Measurements from ENCODE around the gene KCNC3. TPM values are rescaled to one million over a fixed set of nuclear protein-coding genes. Genes with fewer than 3 reads are reported as not detected.

KCNC3 gene
- total RNA-seq, 1 experiment from 2014 or later = 24.6 TPM

DNA sequence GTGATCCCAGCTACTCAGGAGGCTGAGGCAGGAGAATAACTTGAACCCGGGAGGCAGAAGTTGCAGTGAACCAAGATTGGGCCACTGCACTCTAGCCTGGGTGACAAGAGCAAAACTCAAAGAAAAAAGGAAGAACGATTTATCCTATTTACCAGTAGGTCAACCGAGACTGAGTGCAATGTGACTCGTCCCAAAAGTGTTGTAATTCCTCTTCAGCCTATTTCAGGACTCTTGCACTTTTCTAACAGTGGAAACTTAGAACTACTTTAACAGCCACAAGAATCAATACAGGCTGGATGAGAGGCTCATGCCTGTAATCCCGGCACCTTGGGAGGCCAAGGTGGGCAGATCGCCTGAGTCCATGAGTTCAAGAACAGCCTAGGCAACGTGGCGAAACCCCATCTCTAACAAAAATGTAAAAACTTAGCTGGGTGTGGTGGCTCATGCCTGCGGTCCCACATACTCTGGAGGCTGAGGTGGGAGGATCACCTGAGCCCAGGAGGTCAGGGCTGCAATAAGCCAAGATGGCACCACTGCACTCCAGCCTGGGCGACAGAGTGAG lies 42.8 kb upstream of the KCNC3 start:
- Mint-ChIP-seq H3K27ac (ENCODE audit: unreplicated experiment) (no peak overlapping the region), H3K4me3 (ENCODE audit: unreplicated experiment) (no peak overlapping the region), H3K4me1 (ENCODE audit: low read depth, unreplicated experiment) (peaks cover 9% of the 10 kb centered on the region), H3K27me3 (ENCODE audit: insufficient read depth, unreplicated experiment) (no peaks in the 10 kb centered on the region), H3K9me3 (ENCODE audit: unreplicated experiment) (no peaks in the 10 kb centered on the region), H3K36me3 (ENCODE audit: insufficient read depth, unreplicated experiment) (peaks cover 15% of the 10 kb centered on the region)
- no peaks in the 10 kb centered on the region for H3K9me3 ChIP-seq
- H3K4me1 ChIP-seq = no peaks in the 10 kb centered on the region
- H3K4me3 ChIP-seq (ENCODE audit: low read depth, low read length) = no peak overlapping the region
- TF ChIP-seq, protein P1, sequence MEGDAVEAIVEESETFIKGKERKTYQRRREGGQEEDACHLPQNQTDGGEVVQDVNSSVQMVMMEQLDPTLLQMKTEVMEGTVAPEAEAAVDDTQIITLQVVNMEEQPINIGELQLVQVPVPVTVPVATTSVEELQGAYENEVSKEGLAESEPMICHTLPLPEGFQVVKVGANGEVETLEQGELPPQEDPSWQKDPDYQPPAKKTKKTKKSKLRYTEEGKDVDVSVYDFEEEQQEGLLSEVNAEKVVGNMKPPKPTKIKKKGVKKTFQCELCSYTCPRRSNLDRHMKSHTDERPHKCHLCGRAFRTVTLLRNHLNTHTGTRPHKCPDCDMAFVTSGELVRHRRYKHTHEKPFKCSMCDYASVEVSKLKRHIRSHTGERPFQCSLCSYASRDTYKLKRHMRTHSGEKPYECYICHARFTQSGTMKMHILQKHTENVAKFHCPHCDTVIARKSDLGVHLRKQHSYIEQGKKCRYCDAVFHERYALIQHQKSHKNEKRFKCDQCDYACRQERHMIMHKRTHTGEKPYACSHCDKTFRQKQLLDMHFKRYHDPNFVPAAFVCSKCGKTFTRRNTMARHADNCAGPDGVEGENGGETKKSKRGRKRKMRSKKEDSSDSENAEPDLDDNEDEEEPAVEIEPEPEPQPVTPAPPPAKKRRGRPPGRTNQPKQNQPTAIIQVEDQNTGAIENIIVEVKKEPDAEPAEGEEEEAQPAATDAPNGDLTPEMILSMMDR (IDR thresholded peaks at IDR 0.05; ENCODE audit: insufficient read depth in 1 of 2, low read depth in 1 of 2, low read length in 1 of 2, severe bottlenecking in 1 of 2, unreplicated experiment in 1 of 2) = no peak
- intact Hi-C loops (cut with micrococcal nuclease; ENCODE audit: unreplicated experiment) = no loop called here
- CTCF ChIA-PET = no interaction called here
- no peaks in the 10 kb centered on the region for H3K36me3 ChIP-seq (ENCODE audit: control insufficient read depth, insufficient read depth, low read length)
- BruUV-seq (replicated peaks) = no TSS peak
- POLR2A ChIA-PET = no interaction called here
- no peak for DNase-seq
- H3K27me3 ChIP-seq (replicated peaks; ENCODE audit: control insufficient read depth, insufficient read depth, low read length) = no peaks in the 10 kb centered on the region

DNA sequence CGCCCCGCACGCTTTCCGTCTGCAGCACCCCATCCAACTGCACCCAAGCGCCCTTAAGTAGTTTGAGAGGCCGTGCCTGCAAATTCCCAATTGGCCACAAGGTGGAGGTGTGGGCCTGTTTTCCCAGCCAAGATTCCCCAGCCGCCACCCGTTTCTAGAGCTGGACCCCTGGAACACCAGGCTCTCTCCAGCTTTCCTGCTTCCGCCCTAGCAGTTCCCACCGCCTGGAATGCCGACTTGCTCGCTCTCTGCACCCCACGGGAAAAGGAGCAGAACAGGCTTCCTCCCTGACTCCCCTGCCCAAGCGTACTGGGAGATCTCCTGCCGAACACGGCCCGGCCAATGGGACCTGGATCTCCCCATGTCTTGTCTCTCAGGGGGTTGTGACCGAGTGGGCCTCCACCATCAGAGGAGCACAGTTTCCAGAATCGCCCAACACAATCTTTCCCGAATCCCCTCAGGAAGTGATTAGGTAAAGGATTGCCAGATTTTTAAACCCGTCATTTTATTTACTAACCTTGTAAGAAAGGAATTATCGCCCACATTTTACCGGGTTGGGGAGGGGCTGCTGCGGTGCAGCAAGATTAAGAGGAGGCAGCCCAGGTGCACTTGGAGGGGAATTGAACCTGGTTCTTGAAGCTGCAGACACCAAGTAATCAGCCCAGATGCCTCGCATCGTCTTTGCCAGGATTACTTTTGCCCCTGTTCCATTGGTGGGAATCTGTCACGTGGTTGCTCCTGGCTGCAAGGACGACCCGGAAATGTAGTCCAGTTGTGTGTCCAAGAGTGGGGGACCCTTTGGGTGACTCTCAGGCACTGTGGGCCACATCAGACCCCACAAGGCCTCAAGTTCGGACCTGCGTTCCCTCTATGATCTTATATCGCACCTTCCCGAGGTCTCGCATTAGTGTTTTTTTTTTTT lies 39.7 kb upstream of the KCNC3 start:
- Mint-ChIP-seq H3K27ac (ENCODE audit: unreplicated experiment) (peak overlapping the region; percentile 85), H3K4me1 (ENCODE audit: low read depth, unreplicated experiment) (peaks cover 9% of the 10 kb centered on the region), H3K9me3 (ENCODE audit: unreplicated experiment) (no peaks in the 10 kb centered on the region), H3K4me3 (ENCODE audit: unreplicated experiment) (peak overlapping the region; percentile 77), H3K27me3 (ENCODE audit: insufficient read depth, unreplicated experiment) (peaks cover 3% of the 10 kb centered on the region), H3K36me3 (ENCODE audit: insufficient read depth, unreplicated experiment) (no peaks in the 10 kb centered on the region)
- peak overlapping the region; percentile 36 for H3K4me3 ChIP-seq (ENCODE audit: low read depth, low read length)
- H3K4me1 ChIP-seq = no peaks in the 10 kb centered on the region
- 0 out of 2 replicates have a peak, but pooled peaks cover 1% of the 10 kb centered on the region for H3K36me3 ChIP-seq (ENCODE audit: control insufficient read depth, insufficient read depth, low read length)
- H3K27me3 ChIP-seq (replicated peaks; ENCODE audit: control insufficient read depth, insufficient read depth, low read length) = no peaks in the 10 kb centered on the region
- intact Hi-C loops (cut with micrococcal nuclease; ENCODE audit: unreplicated experiment) = loop anchor here (1.0 to 10.0 kb wide), 5 partner anchors 45 to 556 kb away; no protein-coding TSS in a partner anchor
- DNase-seq = peak; percentile 82 to 88
- ChIA-PET CTCF (interaction anchor here (0.6 to 2.0 kb wide), 17 partner anchors 15 to 413 kb away, joined by 3 to 44 read pairs (median 5); partner anchors contain the start of genes JOSD2 and POLD1), POLR2A (interaction anchor here (0.6 to 1.5 kb wide), 4 partner anchors 16 to 181 kb away, joined by 3 to 4 read pairs (median 3); no protein-coding TSS in a partner anchor)
- H3K9me3 ChIP-seq = no peaks in the 10 kb centered on the region
- TSS peak; percentile 32 for BruUV-seq (replicated peaks)
- TF ChIP-seq, protein P1 (IDR thresholded peaks at IDR 0.05; ENCODE audit: insufficient read depth in 1 of 2, low read depth in 1 of 2, low read length in 1 of 2, severe bottlenecking in 1 of 2, unreplicated experiment in 1 of 2) = peak; percentile 84 to 92
